Measurements from ENCODE around the gene HPSE2. TPM values are rescaled to one million over a fixed set of nuclear protein-coding genes. Genes with fewer than 3 reads are reported as not detected.

The HPSE2 gene
- total and polyA plus RNA-seq, 12 donors: 0.04 to 0.24 (median 0.13) TPM; not detected in 6

DNA sequence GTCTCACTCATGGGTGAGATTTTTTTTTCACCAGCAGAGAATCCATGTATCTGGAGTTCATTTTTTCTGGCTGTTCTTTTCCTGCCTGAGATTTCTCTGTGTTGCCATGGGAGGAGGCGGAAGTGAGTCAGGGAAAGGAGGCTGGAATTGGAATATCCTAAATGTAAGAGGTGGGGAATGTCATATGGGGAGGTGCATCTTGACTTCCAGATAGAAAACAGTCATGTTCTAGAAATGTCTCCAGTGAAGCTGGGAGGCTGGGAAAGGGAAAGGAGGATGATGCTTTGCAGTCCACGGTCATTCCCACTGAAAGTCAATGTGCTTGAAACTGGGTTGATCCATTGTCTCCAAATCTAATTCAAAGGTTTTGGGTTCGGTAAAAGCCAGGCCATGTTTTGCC, 749.2 kb downstream of the HPSE2 start:
- DNase-seq (no peak), ATAC-seq (peak in 1 of 8 donors; percentile 29)
- Histone ChIP-seq H3K4me3 (no peak overlapping the region), H3K9me3 (peaks cover 0 to 9% (median 0%) of the 10 kb centered on the region in 11 donors), H3K36me3 (no peaks in the 10 kb centered on the region), H3K4me1 (no peaks in the 10 kb centered on the region), H3K27me3 (peaks cover 0 to 3% (median 0%) of the 10 kb centered on the region in 7 donors), H3K27ac (no peak overlapping the region)
- TF ChIP-seq, protein P1, sequence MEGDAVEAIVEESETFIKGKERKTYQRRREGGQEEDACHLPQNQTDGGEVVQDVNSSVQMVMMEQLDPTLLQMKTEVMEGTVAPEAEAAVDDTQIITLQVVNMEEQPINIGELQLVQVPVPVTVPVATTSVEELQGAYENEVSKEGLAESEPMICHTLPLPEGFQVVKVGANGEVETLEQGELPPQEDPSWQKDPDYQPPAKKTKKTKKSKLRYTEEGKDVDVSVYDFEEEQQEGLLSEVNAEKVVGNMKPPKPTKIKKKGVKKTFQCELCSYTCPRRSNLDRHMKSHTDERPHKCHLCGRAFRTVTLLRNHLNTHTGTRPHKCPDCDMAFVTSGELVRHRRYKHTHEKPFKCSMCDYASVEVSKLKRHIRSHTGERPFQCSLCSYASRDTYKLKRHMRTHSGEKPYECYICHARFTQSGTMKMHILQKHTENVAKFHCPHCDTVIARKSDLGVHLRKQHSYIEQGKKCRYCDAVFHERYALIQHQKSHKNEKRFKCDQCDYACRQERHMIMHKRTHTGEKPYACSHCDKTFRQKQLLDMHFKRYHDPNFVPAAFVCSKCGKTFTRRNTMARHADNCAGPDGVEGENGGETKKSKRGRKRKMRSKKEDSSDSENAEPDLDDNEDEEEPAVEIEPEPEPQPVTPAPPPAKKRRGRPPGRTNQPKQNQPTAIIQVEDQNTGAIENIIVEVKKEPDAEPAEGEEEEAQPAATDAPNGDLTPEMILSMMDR (IDR thresholded peaks at IDR 0.05): no peak
- WGBS, 2 donors: 85 to 87% methylated on average over 3 of the region's 3 CpGs
- intact Hi-C loops (cut with DNase I): loop anchor here in 1 of 10 donors (10.0 kb wide), 1 partner anchor 178 kb away; no protein-coding TSS in a partner anchor

DNA sequence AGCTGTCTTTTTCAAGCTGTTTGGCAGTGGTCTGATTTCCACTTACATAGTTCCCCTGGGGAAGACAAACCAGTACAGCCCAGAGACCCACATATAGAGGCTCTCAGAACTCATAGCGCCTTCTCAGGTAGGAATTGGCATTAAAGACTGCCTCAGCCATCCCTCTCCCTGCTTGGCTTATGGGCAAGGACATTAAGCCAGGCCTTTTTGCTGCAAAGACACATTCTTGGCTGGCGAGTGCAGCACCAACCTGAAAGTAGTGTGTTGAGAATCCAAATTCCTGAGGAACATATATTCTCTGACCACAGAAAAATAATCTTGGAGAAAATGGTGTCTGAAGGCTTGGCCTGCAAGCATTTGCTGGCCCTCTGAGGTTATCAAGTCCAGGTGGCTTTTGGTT, 749.7 kb downstream of the HPSE2 start:
- ATAC-seq: no peak
- intact Hi-C loops (cut with DNase I): loop anchor here in 1 of 10 donors (10.0 kb wide), 1 partner anchor 179 kb away; no protein-coding TSS in a partner anchor
- Histone ChIP-seq H3K27ac (no peak overlapping the region), H3K27me3 (peaks cover 0 to 3% (median 0%) of the 10 kb centered on the region in 7 donors), H3K4me1 (no peaks in the 10 kb centered on the region), H3K9me3 (peaks cover 0 to 9% (median 0%) of the 10 kb centered on the region in 11 donors), H3K4me3 (no peak overlapping the region), H3K36me3 (no peaks in the 10 kb centered on the region)
- TF ChIP-seq, protein P1 (IDR thresholded peaks at IDR 0.05): no peak
- 80 to 84% methylated on average over 2 of the region's 2 CpGs for WGBS, 2 donors
- DNase-seq: no peak

DNA sequence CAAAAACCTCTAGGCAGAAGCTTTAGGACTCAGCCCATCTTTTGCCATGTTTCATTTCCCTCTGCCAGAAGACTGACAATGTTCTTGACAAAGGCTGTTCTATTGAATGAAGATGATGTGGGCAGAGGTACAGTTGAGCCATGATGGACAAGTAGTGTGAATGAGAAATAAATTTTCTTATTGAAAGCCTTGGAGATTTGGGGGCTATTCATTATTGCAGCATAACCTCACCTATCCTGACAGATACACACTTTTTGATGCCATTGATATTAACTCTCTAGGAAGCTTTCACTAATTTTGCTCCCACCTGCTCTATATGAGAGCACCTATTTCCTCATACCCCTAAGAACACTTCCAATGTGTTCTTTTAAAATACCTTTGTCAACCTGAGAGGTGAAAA, 752.0 kb downstream of the HPSE2 start:
- TF ChIP-seq, protein P1 (IDR thresholded peaks at IDR 0.05): no peak
- Histone ChIP-seq H3K36me3 (no peaks in the 10 kb centered on the region), H3K27me3 (peaks cover 0 to 3% (median 0%) of the 10 kb centered on the region in 7 donors), H3K4me1 (no peaks in the 10 kb centered on the region), H3K4me3 (no peak overlapping the region), H3K9me3 (peaks cover 0 to 9% (median 0%) of the 10 kb centered on the region in 11 donors), H3K27ac (no peak overlapping the region)
- ATAC-seq (no peak), DNase-seq (no peak)
- intact Hi-C loops (cut with DNase I): loop anchor here in 1 of 10 donors (10.0 kb wide), 1 partner anchor 181 kb away; no protein-coding TSS in a partner anchor

DNA sequence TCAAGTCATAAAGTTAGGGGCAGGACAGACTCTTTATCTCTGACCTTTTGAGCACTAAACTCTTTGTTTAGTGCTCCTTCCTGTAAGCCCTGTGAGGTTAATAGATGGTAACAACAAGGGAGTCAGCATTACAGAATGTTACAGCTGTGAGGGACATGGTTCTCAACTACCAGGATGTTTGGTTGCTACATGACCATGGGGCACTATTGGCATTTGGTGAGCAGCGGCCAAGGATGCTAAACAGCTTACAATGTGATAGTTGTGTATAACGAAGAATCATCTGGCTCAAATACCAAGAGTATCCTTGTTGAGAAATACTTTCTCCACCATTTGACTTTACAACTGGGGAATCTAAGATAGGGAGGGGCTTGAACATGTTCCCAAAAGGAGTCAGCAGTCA, 753.6 kb downstream of the HPSE2 start:
- Histone ChIP-seq H3K9me3 (peaks cover 0 to 9% (median 0%) of the 10 kb centered on the region in 11 donors), H3K27ac (no peak overlapping the region), H3K4me3 (no peak overlapping the region), H3K4me1 (no peaks in the 10 kb centered on the region), H3K27me3 (no peaks in the 10 kb centered on the region), H3K36me3 (no peaks in the 10 kb centered on the region)
- ATAC-seq (no peak), DNase-seq (no peak)
- intact Hi-C loops (cut with DNase I): loop anchor here in 1 of 10 donors (10.0 kb wide), 1 partner anchor 183 kb away; no protein-coding TSS in a partner anchor
- WGBS, 2 donors: 91 to 95% methylated on average over 2 of the region's 2 CpGs
- TF ChIP-seq, protein P1 (IDR thresholded peaks at IDR 0.05): no peak

Measured in heart right ventricle (tissue), 16 donors.